ENCODE measurements around the gene SEC16A.
A peak's percentile ranks its signal among the peaks of the same experiment; 100 is the strongest.

Gene SEC16A

DNA sequence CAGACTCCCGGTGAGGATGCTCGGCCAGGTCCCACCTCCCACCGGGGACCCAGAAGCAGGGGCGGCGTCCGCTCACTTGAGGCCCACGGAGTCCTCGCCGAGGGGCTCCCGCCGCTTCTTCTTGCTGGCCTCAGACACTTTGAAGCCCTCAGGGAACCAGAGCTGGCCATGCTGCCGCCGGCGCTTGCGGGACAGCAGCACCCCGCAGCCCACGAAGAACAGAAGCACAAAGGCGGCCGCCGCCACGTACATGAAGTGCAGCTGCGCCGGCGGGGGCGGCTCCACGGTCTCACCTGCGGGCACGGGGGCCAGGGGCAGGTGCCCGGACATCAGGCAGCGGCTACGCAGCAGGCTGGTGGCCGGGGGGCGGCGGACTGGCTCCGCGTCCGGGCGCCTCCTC, 19.4 kb upstream of the SEC16A start:
- DNase-seq (ENCODE audit: low spot score): no peak

DNA sequence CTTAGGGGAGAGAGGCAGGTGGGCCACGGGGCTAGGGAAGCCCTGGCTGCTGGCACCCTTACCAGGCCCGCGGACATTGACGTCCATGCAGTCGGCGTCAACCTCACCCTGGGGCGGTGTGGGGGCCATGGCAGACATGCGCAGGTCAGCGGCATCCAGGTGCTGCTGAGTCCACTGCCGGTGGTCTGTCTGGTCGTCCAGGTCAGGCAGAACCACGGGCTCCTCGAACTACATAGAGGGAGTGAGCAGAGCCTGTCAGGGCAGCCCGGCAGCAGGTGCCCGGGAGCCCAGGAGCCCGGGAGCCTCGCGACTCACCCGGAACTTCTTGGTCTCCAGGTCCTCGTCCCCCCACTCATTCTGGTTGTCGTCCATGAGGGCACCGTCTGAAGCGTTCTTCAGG, 18.8 kb upstream of the SEC16A start:
- DNase-seq (ENCODE audit: low spot score): no peak

DNA sequence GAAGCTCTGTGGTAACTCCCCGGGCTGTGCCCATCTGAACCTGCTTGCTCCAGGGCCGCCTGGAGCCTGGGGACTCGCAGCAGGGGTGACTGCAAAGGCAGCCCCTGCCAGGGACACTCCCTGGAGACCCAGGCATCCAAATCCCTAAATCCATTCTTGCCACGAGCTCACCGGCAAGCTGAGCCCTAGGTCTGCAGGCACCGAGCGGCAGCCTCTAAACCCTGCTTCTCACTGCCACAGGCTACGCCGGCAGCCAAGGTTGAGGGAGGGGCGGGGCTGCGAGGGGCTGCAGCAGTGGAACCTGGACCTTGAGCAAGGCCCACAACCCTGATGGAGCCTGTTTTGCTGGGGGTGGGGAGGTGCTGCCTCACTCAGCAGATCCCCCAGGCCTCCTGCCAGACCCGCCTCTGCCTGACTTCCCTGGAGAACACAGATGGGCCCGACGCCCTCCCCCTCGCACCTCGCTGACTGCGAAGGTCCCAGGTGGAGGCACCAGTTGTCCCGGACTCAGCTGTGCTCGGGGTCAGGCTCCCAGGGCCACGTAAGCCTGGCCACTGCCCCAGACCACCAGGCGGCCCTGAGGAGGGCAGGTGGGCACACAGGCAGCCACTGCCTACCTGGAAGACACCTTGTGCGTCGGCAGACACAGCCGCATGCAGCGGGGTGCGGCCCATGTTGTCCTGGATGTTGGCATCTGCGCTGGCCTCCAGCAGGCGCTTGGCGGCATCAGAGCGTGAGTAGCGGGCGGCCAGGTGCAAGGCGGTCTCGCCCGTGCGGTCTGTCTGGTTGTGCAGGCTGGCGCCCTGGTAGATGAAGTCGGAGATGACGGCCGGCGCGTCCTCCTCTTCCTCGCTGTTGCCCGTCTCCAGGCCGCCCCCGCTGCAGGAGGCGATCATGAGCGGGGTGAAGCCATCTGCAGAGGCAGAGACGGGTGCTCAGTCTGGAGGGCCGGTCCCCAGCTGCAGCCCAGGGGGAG, 17.4 kb upstream of the SEC16A start:
- no peak for DNase-seq (ENCODE audit: low spot score)

DNA sequence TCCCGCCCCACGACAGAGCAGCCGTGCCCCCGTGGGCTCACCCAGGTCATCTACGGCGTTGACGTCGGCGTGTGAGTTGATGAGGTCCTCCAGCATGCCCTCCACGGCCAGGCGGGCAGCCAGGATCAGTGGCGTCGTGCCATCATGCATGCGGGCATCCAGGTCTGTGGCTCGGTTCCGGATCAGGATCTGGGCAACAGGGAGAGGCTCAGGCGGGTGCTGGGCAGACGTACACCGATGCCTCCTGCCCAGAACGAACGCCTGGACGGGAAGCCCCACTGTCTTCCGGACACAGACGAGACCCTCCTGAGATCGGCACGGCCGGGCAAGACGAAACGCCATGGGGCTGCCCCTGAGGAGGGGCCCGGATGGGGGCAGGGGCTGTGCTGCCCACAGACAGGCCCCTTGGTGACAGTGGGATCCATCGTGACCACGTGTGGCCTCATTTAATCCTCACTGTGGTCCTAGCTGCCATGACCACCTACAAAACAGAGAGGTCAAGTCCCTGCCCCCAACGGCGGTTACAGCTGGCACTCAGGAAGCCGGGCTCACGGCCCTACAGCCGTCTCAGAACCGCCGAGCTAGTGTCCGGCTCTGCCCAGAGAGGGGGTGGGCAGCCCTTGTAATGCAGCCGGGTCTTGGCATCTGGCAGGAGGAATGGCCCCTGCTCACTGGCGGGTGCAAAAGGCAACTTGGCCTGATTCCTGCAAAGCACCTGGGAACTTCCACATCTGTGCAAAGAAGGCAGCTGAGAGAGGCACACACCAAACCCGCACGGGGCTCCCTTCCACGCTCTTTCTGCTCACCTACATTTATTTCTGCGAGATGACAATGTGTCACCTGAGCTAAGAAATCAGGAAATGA, 16.5 kb upstream of the SEC16A start:
- no peak for DNase-seq (ENCODE audit: low spot score)

DNA sequence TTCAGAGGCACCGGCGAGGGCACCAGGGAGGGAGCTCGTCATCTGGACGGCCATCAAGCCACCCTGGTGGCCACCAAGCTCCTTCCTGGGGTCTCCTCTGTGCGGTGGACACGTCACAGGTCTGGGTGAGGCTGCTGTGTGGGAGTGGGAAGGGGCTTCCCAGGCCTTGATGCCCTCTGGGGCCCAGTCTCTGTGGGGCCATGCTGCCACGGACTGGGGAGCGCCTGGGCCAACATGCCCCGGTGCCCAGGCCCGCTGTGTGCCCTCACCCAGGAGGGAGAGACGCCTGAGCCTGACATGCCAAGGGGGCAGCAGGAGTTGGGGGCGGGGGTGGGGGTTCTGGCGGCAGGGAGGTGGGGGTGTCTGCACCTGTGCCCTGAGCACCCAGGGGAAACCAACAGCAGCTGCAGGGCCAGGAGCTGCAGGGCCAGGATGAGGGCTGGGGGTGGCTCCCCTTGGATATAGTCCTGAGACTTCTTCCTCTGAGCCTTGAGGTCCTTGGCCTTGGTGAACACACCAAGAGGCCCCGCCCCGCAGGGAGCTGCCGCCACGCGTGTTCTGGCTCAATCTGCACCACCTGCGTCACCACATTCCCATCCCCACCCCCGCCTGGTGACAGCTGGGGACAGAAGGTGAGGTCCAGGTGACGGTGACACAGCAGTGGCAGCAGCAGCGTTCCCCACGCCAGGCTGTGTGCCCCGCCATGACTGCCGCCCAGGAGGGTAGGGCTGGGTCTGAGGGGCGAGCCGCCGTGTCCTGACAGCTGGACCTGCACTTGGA, 15.3 kb upstream of the SEC16A start:
- DNase-seq (ENCODE audit: low spot score): no peak

DNA sequence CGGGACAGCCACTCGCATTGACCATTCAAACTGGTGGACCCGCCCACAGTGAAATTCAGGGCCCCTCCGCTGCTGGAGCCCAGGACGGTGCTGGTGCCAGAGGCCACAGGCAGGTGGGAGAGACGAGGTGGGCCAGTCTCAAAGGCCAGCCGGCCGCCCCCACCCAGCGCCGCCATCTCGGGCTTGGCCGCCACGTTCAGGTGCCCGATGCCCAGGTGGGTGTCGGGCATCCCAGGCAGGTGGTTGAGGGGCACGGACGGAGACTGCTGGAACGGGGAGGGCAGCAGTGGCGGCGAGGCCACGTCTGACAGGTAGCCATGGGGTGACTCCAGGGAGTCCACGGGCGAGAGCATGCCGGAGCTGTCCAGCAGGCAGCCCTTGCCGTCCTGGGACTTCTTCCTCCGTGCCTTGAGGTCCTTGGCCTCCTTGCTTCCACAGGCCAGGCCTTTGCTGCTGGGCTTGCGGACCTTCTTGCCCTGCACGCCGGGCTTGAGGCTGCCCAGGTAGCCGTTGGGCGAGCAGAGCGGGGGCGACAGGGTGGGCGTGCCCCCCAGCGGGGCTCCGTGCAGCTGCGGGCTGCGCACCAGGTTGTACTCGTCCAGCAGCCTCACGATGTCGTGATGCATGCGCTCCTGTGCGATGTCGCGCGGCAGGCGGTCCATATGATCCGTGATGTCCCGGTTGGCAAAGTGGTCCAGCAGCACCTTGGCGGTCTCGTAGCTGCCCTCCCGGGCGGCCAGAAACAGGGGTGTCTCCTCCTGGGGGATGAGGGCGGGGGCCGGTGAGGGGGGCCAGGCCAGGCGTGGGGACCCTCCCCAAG, 14.2 kb upstream of the SEC16A start:
- no peak for DNase-seq (ENCODE audit: low spot score)

DNA sequence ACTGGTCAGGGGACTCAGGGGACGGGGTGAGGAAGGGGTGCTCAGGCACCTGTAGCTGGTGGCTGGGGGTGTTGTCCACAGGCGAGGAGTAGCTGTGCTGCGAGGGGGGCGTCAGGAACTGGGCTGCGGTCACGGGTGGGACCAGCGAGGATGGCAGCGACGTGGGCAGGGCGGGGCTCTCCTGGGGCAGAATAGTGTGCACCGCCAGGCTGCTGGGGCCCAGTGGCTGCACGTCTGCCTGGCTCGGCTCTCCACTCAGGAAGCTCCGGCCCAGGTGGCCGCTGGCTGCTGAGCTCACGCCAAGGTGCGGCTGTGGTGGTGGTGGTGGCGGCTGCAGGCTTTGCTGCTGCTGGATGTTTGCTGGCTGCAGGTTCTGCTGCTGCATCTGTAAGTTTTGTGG, 13.3 kb upstream of the SEC16A start:
- DNase-seq (ENCODE audit: low spot score): no peak

DNA sequence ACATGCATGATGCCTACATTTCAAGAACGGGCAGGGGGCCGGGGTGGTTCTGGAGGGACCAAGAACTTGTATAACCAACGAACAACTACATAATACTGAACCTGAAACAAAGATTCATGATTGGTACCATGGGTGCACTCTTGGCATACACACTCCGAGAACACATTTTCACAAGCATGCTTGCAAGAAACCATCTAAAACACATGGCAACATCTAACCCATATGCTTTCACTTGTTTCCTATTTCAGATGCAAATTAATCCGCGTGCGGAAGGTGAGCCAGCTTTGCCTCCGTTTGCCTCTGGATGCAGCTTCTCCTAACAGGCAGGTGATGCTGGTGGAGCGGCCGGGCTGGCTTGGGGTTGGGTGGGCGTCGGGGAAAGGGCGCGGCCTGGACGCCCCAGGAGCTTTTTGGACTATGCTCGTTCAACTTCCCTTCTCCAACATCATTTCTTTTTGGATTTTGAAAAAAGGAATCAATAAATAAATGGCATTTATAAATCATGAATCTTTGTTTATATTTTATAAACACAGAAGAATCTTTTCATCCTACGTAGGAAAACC, 12.5 kb upstream of the SEC16A start:
- no peak for DNase-seq (ENCODE audit: low spot score)

DNA sequence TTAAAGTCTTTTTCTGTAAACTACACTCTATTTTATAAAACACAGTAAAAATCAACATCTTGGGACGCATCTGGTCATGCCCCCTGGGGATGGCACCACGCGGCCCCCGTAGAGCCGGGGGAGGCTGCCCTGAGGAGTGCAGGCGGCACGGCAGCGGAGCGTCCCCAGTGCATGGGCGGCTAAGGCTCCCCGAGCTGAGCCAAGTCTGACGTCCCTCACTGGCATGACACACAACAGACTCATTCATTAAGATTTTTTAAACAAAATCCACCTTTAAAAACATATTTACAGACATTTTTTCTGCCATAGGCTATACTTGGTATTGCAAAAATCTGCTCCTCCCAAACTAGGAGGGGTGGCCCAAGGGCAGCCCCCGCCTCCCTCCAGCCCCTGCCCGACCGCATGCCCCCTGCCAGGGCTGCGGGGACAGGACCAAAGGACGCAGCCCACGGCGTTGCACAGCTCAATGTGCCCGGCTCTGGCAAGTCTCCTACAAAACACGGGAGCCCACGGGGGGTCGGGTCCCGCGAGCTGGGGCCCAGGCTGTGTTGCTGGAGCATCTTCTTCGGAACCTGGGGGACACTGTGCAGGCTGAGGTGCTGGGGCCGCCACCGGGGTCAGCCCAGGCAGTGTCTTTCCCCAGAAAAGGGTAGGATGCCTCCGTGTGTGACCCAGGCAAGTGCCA, 11.8 kb upstream of the SEC16A start:
- no peak for DNase-seq (ENCODE audit: low spot score)

DNA sequence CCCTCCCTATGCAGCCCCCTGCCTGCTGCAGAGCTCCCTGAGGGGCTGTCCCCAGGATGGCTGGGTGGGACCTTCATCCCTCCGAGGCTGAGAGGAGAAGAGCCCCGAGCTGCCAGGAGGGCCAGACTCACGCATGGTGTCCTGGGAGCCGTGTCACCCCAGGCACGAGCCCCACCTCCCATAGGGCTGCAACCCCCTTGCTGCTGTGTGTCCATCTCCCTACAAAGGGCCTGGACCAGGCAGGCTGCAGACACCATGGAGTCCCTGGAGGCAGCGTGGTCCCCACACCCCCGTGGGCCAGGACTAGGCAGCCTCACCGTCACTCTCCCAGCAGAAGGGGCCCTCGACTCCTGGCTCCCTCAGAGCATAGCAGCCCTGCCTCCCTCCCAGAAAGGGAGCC, 11.2 kb upstream of the SEC16A start:
- no peak for DNase-seq (ENCODE audit: low spot score)

DNA sequence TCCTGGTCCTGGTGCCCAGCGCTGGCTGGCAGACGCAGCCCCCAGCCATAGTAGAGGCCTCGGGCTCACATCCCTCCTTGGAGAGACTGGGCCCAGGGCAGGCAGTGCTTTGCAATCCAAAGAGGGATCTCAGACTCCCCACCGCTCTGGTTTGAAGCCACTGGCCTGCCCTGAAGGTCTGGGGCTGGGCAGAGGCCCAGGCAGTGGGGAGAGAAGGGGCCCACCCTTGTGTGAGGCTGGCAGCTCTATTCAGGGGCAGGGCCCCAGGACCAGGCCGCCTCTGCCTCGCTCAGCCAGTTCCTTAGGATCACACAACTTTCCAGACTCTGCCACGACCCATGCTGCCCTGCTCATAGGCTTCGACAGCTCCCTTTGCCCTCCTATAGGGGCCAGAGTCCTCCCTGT, 10.7 kb upstream of the SEC16A start:
- DNase-seq (ENCODE audit: low spot score): no peak

DNA sequence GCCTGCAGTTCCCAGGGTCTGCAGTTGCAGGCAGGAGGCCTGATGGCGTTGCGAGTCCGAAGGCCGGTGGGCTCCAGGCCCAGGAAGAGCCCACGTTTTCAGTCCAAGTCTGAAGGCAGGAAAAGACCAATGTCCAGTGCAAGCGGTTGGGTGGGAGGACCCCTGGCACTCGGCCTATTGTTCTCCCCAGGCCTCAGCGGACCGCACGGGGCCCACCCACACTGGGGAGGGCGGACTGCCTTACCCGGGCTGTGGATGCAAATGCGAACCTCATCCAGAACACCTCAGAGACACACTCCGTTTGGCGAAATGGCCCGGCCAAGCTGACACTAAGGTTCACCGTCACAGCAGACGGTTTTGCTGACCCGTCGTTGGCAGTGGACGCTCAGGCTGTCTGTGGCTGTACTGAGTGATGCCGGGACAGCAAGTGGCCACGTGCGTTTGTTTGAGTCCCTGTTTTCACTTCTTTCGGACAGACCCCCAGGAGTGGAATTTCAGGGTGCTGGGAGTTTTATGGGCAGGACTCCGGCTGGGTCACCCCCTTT, 10.2 kb upstream of the SEC16A start:
- no peak for DNase-seq (ENCODE audit: low spot score)

DNA sequence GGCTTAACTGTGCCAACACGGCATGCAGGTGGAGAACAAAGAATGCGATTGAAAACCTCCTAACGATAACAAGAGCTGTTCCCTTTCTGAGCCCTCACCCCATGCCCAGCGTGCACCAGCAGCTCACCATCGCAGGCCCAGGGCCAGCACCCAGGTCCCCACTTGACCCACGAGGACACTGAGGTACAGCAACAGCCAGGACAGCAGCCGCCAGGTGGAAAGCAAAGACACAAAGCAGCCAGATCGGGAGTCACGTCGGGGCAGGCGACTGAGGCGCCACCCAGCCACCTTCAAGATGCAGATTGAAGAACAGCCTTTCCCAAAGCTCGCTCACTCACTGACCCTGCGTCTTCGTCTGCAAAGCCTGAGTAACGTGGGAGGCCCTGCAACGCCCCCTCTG, 6.9 kb upstream of the SEC16A start:
- no peak for DNase-seq (ENCODE audit: low spot score)

DNA sequence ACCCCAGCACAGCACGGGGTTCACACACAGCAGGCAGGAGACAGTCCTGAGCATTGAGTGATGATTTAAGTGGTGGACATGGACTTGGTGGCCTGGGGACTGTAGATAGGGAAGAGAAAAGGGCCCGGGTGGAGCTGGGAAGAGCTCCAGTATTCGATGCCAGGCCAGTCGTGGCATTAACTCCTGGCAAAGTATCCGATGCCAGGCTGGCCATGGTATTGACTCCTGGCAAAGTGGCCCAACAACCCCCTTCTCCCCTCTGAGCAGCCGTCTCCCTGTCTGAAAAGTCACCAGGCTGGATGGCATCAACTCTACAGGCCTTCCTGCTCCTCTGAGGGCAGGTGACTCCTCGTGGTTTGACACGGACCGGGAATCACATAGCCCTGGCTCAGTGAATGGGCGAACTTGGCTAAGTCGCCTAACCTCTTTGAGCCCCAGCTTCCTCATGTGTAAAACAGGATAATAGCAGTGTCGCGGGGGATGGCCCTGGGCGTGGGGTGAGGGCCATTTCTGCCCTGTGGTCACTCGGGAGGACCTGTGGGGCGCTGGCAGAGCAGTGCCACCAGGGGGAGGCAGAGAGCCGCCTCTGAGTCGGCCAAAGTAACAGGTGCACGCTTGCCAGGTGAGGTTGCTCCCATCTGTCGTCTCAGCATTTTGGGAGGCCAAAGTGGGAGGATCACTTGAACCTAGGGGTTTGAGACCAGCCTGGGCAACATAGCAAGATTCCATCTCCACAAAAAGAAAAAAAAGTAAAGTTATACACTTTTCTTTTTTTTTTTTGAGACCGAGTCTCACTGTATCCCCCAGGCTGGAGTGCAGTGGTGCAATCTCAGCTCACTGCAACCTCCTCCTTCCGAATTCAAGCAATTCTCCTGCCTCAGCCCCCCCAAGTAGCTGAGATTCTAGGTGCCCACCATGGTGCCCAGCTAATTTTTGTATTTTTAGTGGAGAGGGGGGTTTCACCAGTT, 5.7 kb upstream of the SEC16A start:
- peak; percentile 64 for DNase-seq (ENCODE audit: low spot score)

DNA sequence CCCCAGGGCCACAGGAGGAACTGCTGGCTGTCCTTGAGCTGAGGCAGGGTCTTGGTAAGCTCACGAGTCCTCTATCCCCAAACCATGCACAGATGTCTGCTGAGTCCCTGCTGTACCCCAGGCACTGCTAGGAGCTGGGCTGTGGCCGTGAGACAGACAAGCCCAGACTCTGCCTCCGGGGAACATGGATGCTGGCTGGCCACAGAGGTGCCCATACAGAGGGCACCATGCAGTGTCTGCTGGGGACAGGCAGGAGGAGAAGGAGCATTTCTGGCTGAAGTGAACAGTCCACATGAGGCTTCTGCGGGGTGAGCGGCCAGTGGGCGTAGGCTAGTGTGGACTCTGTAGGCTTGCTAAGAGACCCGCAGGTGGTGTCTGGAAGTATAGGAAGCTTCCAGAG, 4.8 kb upstream of the SEC16A start:
- no peak for DNase-seq (ENCODE audit: low spot score)

DNA sequence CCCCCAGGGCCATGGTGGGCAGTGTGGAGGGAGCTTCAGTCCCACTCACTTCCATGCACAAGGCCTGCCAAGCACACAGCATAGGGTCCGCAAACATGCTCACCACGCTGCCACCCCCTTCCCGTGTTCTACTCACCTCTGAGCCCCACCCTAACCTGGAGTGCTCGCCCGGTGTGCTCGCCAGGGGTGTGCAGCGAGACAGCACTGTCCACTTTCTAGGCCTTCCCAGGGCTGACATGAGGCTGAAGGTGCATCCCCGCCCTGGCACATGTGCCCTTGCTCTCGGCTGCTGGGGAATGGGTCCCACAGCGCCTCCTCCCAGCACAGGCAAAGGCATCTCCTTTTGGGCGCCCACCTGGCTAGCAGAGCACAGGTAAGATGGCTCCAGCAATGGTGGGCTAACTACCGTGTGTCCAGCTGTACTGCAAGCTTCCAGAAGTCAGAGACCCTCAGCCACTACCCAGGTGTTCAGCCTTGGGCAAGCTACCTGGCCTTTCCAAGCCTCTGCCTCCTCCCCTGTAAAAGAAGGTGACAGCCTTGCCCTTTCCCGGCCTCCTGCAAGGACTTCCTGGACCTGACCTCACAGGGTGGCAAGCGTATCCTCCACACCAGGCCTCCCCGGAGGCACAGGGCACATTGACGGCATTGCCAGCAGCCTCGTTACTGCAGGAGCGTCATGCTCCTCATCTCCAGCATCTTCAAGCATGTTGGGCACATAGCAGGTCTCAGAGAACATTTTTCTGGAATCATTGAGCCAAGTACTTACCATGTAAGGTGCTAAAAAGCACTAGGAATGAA, 4.2 kb upstream of the SEC16A start:
- no peak for DNase-seq (ENCODE audit: low spot score)

DNA sequence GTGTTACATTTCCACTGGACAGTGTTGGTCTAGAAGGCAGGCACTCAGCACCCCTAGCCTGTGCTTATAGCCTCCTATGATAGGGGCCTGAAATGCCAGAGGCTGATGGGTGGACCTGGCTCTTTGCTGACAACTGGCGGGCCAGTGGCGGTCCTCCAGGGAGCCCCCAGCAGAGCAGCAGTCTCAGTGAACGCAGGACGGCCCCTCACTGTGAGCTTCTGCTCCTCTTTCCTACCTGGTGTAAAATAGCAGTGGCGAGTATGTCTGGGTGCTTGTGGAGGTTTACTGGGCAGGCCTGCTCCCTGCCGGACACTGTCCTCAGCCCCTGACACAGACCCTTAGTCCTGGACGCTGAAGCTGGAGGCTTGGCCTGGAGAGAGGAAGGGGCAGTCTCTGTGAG, 3.3 kb upstream of the SEC16A start:
- DNase-seq (ENCODE audit: low spot score): no peak
